ENCODE data around the gene ZNF549.

DNA sequence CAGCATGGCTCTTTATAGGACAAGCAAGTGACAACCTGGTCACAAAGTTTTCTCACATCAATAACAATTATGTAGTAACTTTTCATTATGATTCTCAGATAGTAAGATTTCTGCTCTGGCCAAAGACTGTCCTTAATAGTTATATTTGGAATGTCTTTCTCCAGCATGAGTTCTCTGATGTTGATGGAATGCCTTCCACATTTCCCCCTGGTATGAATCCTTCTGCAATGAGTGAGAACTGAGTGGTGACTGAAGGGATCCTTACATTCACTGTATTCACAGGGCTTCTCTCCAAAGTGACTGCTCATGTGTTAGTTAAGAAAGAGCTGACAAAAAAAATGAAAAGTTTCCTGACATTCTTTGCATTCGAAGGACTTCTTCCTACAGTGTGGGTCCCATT lies 19.4 kb downstream of the ZNF549 start:
- TF ChIP-seq ISL2 (CRISPR knock-in tag; IDR thresholded peaks at IDR 0.05) (no peak), NFIC (IDR thresholded peaks at IDR 0.05; ENCODE audit: low read length) (no peak), ZFP36 (IDR thresholded peaks at IDR 0.05; ENCODE audit: borderline replicate concordance, low read depth, low read length, partially characterized antibody) (no peak), CTCF (CRISPR knock-in tag; IDR thresholded peaks at IDR 0.05) (no peak), IKZF1 (IDR thresholded peaks at IDR 0.05) (no peak), ZNF263 (CRISPR knock-in tag; IDR thresholded peaks at IDR 0.05) (no peak), RXRA (CRISPR knock-in tag; IDR thresholded peaks at IDR 0.05) (no peak), MAZ (IDR thresholded peaks at IDR 0.05; ENCODE audit: borderline replicate concordance, low read depth, low read length) (no peak), MAZ (CRISPR knock-in tag; IDR thresholded peaks at IDR 0.05; ENCODE audit: low read depth) (no peak), SRSF9 (IDR thresholded peaks at IDR 0.05; ENCODE audit: borderline replicate concordance, insufficient read depth, low read depth, low read length, poor library complexity, severe bottlenecking) (no peak), SRSF1 (optimal IDR thresholded peaks at IDR 0.05; ENCODE audit: low read depth, low read length) (no peak), EZH2 (conservative IDR thresholded peaks at IDR 0.05; ENCODE audit: low read depth, low read length) (no peak), FOXM1 (CRISPR knock-in tag; IDR thresholded peaks at IDR 0.05) (no peak), MXD4 (CRISPR knock-in tag; IDR thresholded peaks at IDR 0.05) (no peak)
- TF ChIP-seq, protein P1, sequence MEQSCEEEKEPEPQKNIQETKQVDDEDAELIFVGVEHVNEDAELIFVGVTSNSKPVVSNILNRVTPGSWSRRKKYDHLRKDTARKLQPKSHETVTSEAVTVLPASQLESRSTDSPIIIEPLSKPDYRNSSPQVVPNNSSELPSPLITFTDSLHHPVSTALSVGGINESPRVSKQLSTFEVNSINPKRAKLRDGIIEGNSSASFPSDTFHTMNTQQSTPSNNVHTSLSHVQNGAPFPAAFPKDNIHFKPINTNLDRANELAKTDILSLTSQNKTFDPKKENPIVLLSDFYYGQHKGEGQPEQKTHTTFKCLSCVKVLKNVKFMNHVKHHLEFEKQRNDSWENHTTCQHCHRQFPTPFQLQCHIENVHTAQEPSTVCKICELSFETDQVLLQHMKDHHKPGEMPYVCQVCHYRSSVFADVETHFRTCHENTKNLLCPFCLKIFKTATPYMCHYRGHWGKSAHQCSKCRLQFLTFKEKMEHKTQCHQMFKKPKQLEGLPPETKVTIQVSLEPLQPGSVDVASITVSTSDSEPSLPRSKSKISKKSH (CRISPR knock-in tag; IDR thresholded peaks at IDR 0.05; ENCODE audit: borderline replicate concordance), result no peak

Data from HepG2 (cell line).